HepG2 (cell line): ENCODE results near the gene TRIM27. TPM values are rescaled to one million over a fixed set of nuclear protein-coding genes. Genes with fewer than 3 reads are reported as not detected.
A peak's percentile ranks its signal among the peaks of the same experiment; 100 is the strongest.

Source experiments
- BRD4 ChIP-seq: sonication (generic); formaldehyde crosslinking; IDR thresholded peaks from 2 replicates; pipeline ENCODE4 v1.4.0; 2020; ENCODE audit warnings: missing genetic modification reagents
- CENPX ChIP-seq: sonication (generic); formaldehyde crosslinking; IDR thresholded peaks from 2 replicates; pipeline ENCODE4 v1.9.0; 2021; ENCODE audit warnings: mild to moderate bottlenecking, missing genetic modification reagents, moderate library complexity
- ELF3 ChIP-seq: IDR thresholded peaks from 2 replicates; pipeline ENCODE4 v1.6.1; 2016; ENCODE audit warnings: missing genetic modification reagents, missing compliant biosample characterization
- FOXK2 ChIP-seq: fragments of 450-650 bp; IDR thresholded peaks from 2 replicates; pipeline ENCODE4 v1.6.1; 2016
- NCOR1 ChIP-seq: fragments of 200-600 bp; sonication (generic); IDR thresholded peaks from 2 replicates; pipeline ENCODE4 v1.7.0; 2017; ENCODE audit warnings: antibody characterized with exemption, low read length, borderline replicate concordance
- NFYC ChIP-seq: IDR thresholded peaks from 2 replicates; pipeline ENCODE4 v1.6.1; 2016; ENCODE audit warnings: missing genetic modification reagents, missing compliant biosample characterization
- POLR2G ChIP-seq: fragments of 200-400 bp; formaldehyde crosslinking; IDR thresholded peaks from 2 replicates; pipeline ENCODE4 v1.6.1; 2018; ENCODE audit warnings: mild to moderate bottlenecking, low read depth, low read length, moderate library complexity
- SALL2 ChIP-seq: sonication (generic); formaldehyde crosslinking; IDR thresholded peaks from 2 replicates; pipeline ENCODE4 v1.8.1; 2023; ENCODE audit warnings: mild to moderate bottlenecking, missing genetic modification reagents, inconsistent platforms
- SP140L ChIP-seq: sonication (generic); formaldehyde crosslinking; IDR thresholded peaks from 2 replicates; pipeline ENCODE4 v1.4.0; 2020; ENCODE audit warnings: missing genetic modification reagents, borderline replicate concordance
- TAF1 ChIP-seq: sonication (generic); formaldehyde crosslinking; IDR thresholded peaks from 2 replicates; pipeline ENCODE4 v1.4.0; 2020; ENCODE audit warnings: missing genetic modification reagents
- TOPORS ChIP-seq: sonication (generic); formaldehyde crosslinking; IDR thresholded peaks from 2 replicates; pipeline ENCODE4 v1.8.0; 2023; ENCODE audit warnings: mild to moderate bottlenecking, missing genetic modification reagents
- ZFAT ChIP-seq: sonication (generic); formaldehyde crosslinking; conservative IDR thresholded peaks from 2 replicates; pipeline ENCODE4 v1.8.1; 2023; ENCODE audit warnings: missing genetic modification reagents, inconsistent platforms
- ZFP41 ChIP-seq: sonication (generic); formaldehyde crosslinking; IDR thresholded peaks from 2 replicates; pipeline ENCODE4 v1.4.0; 2020; ENCODE audit warnings: mild to moderate bottlenecking, missing genetic modification reagents, borderline replicate concordance
- ZNF674 ChIP-seq: sonication (generic); formaldehyde crosslinking; IDR thresholded peaks from 2 replicates; pipeline ENCODE4 v1.5.0; 2020; ENCODE audit warnings: low read depth, mild to moderate bottlenecking, missing genetic modification reagents
- ZNF709 ChIP-seq: sonication (generic); formaldehyde crosslinking; IDR thresholded peaks from 2 replicates; pipeline ENCODE4 v1.5.0; 2020; ENCODE audit warnings: mild to moderate bottlenecking, missing genetic modification reagents
- ZNF777 ChIP-seq: sonication (generic); formaldehyde crosslinking; IDR thresholded peaks from 2 replicates; pipeline ENCODE4 v1.4.0; 2020; ENCODE audit warnings: missing genetic modification reagents
- ZNF782 ChIP-seq: sonication (generic); formaldehyde crosslinking; IDR thresholded peaks from 2 replicates; pipeline ENCODE4 v1.4.0; 2020; ENCODE audit warnings: missing genetic modification reagents, mild to moderate bottlenecking, borderline replicate concordance
- polyA plus RNA-seq, 8 experiments: library from polyadenylated mRNA; depleted of rRNA in 3 of 8; stranded (reverse) in 7 of 8; unstranded in 1 of 8; fragments of >200 nt; fragmentation: Illumina TruSeq in 4 of 8; extraction: Trizol in 4 of 8; gene quantifications; 2 replicates each; pipeline versions ENCODE4 v1.2.1 to v1.2.3, GENCODE V29; 2011 to 2016; ENCODE audit warnings: low read depth in 4 of 8, missing spikeins in 1 of 8, mixed read lengths in 1 of 8; ENCODE audit not compliant: insufficient read depth in 1 of 8
- total RNA-seq, 5 experiments: library from RNA; depleted of rRNA; stranded (reverse); fragments of >200 nt; fragmentation: Illumina TruSeq; extraction: Trizol; gene quantifications; 2 replicates each; pipeline ENCODE4 v1.2.3, GENCODE V29; 2016; ENCODE audit warnings: low read depth in 1 of 5
- TF ChIP-seq, protein P1 (sequence below): sonication (generic); formaldehyde crosslinking; IDR thresholded peaks from 2 replicates; pipeline ENCODE4 v1.8.0; 2023; ENCODE audit warnings: mild to moderate bottlenecking, missing genetic modification reagents
- TF ChIP-seq, protein P2 (sequence below): sonication (generic); formaldehyde crosslinking; IDR thresholded peaks from 2 replicates; pipeline ENCODE4 v1.8.1; 2022; ENCODE audit warnings: mild to moderate bottlenecking, missing genetic modification reagents
- TF ChIP-seq, protein P3 (sequence below): sonication (generic); formaldehyde crosslinking; IDR thresholded peaks from 2 replicates; pipeline ENCODE4 v1.5.1; 2020; ENCODE audit warnings: missing genetic modification reagents, mild to moderate bottlenecking, borderline replicate concordance
- TF ChIP-seq, protein P4 (sequence below): sonication (generic); formaldehyde crosslinking; conservative IDR thresholded peaks from 2 replicates; pipeline ENCODE4 v1.4.0; 2020; ENCODE audit warnings: missing genetic modification reagents

TRIM27 gene
- total and polyA plus RNA-seq, 2 of the 13 experiments (the other 11 are each of a cell fraction or from before 2014, with no cell fraction given): 88.6 to 112 TPM

DNA sequence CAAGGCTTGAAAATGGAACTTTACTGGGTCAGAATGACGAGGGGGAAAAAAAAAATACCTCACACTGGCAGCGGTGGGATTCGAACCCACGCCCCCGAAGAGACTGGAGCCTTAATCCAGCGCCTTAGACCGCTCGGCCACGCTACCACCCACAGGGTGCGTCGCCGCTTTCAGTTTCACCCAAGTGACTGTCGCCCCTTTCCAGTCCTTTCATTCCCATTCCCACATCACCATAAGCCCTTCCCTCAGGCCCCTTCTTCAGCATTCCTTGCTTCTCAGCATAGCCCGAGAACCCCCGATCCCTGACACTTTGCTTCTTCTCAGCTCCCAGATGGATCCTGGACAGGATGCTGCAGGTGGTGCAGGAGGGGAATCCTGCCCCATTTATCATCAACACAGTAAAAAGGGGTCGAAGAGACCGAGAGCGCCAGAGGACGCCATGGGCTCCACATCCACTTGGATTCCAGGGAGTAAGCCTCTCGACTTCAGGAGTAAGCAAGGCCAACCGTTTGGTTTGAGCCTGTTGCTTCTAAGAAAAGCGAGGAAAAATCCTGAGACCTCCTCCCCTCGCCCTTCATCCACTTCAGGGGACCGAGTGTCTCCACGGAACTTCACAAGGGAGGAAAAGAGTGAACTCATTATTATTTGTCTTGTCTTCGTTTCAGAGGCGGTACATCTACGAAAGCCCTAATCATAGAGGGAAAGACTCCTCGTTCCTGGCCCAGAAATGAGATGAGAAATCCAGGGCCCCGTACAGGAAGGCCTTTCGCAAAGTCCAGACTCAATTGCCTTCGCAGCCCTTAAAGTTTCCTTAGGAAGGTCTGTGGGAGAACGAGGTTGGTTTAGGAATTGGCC, 20.0 kb upstream of the TRIM27 start (continued):
- TF ChIP-seq, protein P1, sequence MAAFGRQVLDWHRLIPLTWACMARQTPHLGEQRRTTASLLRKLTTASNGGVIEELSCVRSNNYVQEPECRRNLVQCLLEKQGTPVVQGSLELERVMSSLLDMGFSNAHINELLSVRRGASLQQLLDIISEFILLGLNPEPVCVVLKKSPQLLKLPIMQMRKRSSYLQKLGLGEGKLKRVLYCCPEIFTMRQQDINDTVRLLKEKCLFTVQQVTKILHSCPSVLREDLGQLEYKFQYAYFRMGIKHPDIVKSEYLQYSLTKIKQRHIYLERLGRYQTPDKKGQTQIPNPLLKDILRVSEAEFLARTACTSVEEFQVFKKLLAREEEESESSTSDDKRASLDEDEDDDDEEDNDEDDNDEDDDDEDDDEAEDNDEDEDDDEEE (CRISPR knock-in tag): no peak
- TF ChIP-seq POLR2G: no peak
- peak; percentile 93 for TF ChIP-seq ZNF782 (CRISPR knock-in tag)
- 0 out of 2 replicates have a peak, but pooled peaks have one; percentile 12 for TF ChIP-seq ZNF709 (CRISPR knock-in tag)
- TF ChIP-seq TOPORS (CRISPR knock-in tag): 0 out of 2 replicates have a peak, but pooled peaks have one; percentile 21
- TF ChIP-seq ZFAT (CRISPR knock-in tag): no peak
- TF ChIP-seq ZNF674 (CRISPR knock-in tag): no peak
- no peak for TF ChIP-seq CENPX
- TF ChIP-seq SALL2: peak; percentile 21; the same call in 1 of the 2 replicates
- TF ChIP-seq ELF3 (CRISPR knock-in tag): no peak
- TF ChIP-seq ZNF777 (CRISPR knock-in tag): peak; percentile 22; the same call in 1 of the 2 replicates
- TF ChIP-seq, protein P2, sequence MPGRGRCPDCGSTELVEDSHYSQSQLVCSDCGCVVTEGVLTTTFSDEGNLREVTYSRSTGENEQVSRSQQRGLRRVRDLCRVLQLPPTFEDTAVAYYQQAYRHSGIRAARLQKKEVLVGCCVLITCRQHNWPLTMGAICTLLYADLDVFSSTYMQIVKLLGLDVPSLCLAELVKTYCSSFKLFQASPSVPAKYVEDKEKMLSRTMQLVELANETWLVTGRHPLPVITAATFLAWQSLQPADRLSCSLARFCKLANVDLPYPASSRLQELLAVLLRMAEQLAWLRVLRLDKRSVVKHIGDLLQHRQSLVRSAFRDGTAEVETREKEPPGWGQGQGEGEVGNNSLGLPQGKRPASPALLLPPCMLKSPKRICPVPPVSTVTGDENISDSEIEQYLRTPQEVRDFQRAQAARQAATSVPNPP: no peak
- TF ChIP-seq BRD4 (CRISPR knock-in tag): 0 out of 2 replicates have a peak, but pooled peaks have one; percentile 49
- TF ChIP-seq TAF1 (CRISPR knock-in tag): no peak
- TF ChIP-seq, protein P3, sequence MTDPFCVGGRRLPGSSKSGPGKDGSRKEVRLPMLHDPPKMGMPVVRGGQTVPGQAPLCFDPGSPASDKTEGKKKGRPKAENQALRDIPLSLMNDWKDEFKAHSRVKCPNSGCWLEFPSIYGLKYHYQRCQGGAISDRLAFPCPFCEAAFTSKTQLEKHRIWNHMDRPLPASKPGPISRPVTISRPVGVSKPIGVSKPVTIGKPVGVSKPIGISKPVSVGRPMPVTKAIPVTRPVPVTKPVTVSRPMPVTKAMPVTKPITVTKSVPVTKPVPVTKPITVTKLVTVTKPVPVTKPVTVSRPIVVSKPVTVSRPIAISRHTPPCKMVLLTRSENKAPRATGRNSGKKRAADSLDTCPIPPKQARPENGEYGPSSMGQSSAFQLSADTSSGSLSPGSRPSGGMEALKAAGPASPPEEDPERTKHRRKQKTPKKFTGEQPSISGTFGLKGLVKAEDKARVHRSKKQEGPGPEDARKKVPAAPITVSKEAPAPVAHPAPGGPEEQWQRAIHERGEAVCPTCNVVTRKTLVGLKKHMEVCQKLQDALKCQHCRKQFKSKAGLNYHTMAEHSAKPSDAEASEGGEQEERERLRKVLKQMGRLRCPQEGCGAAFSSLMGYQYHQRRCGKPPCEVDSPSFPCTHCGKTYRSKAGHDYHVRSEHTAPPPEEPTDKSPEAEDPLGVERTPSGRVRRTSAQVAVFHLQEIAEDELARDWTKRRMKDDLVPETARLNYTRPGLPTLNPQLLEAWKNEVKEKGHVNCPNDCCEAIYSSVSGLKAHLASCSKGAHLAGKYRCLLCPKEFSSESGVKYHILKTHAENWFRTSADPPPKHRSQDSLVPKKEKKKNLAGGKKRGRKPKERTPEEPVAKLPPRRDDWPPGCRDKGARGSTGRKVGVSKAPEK (CRISPR knock-in tag): peak; percentile 68; the same call in 1 of the 2 replicates
- no peak for TF ChIP-seq ZFP41 (CRISPR knock-in tag)
- TF ChIP-seq FOXK2: peak; percentile 40; the same call in 1 of the 2 replicates
- TF ChIP-seq NFYC: no peak
- TF ChIP-seq, protein P4, sequence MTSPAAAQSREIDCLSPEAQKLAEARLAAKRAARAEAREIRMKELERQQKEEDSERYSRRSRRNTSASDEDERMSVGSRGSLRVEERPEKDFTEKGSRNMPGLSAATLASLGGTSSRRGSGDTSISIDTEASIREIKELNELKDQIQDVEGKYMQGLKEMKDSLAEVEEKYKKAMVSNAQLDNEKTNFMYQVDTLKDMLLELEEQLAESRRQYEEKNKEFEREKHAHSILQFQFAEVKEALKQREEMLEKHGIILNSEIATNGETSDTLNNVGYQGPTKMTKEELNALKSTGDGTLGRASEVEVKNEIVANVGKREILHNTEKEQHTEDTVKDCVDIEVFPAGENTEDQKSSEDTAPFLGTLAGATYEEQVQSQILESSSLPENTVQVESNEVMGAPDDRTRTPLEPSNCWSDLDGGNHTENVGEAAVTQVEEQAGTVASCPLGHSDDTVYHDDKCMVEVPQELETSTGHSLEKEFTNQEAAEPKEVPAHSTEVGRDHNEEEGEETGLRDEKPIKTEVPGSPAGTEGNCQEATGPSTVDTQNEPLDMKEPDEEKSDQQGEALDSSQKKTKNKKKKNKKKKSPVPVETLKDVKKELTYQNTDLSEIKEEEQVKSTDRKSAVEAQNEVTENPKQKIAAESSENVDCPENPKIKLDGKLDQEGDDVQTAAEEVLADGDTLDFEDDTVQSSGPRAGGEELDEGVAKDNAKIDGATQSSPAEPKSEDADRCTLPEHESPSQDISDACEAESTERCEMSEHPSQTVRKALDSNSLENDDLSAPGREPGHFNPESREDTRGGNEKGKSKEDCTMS (CRISPR knock-in tag): no peak
- TF ChIP-seq NCOR1: peak; percentile 73; the same call in 1 of the 2 replicates
- no peak for TF ChIP-seq SP140L (CRISPR knock-in tag)
